Activated CD8-positive, alpha-beta memory T cell treated with anti-CD3 and anti-CD28 coated beads, Interleukin-2, amount 10 ng/mL, durations not matched to agents 7 days and 5 days (primary cell): Measurements from ENCODE around the gene C3orf20. TPM values are rescaled to one million over a fixed set of nuclear protein-coding genes. Genes with fewer than 3 reads are reported as not detected.
"Not testable (repeated sequence)": the region's sequence is repeated elsewhere in the genome, so short reads cannot be mapped to it uniquely, and the experiment has no call there.

Experiments used
- ATAC-seq: fragments of 150-1000 bp; cut with Tn5 transposase; one replicate; pipeline ENCODE4 v1.10.0; 2021; ENCODE audit warnings: moderate library complexity
- CTCF ChIA-PET: fragments of 350-600 bp; sonication (Branson Sonifier 250); formaldehyde crosslinking; loops from one replicate; lab custom pipeline; 2021; ENCODE audit warnings: antibody characterized with exemption; lab: Charles Lee
- DNase-seq: peaks from one replicate; pipeline ENCODE4 v3.0.0-alpha.2; 2020
- H3K27ac Mint-ChIP-seq: one replicate; pipeline ENCODE4 v1.8.0; 2021; ENCODE audit warnings: mild to moderate bottlenecking, mixed read lengths
- H3K27me3 Mint-ChIP-seq: one replicate; pipeline ENCODE4 v1.8.0; 2021; ENCODE audit warnings: mixed read lengths
- H3K36me3 Mint-ChIP-seq: one replicate; pipeline ENCODE4 v1.8.0; 2021; ENCODE audit warnings: mild to moderate bottlenecking, mixed read lengths
- H3K4me1 Mint-ChIP-seq: one replicate; pipeline ENCODE4 v1.8.0; 2021; ENCODE audit warnings: mixed read lengths
- H3K4me3 Mint-ChIP-seq: one replicate; pipeline ENCODE4 v1.8.0; 2021; ENCODE audit warnings: mild to moderate bottlenecking, moderate library complexity, mixed read lengths
- H3K9me3 Mint-ChIP-seq: one replicate; pipeline ENCODE4 v1.8.0; 2022; ENCODE audit warnings: low read depth, mixed read lengths
- total RNA-seq, 2 experiments: library from RNA; stranded (reverse); gene quantifications; one replicate each; pipeline ENCODE4 v1.2.3, GENCODE V29; 2021

Gene C3orf20
- total RNA-seq, 2 experiments from 2014 or later, result 0.16 TPM; not detected in 1

- Mint-ChIP-seq H3K27me3 (peaks cover 71% of the 10 kb centered on the region), H3K9me3 (no peaks in the 10 kb centered on the region), H3K4me1 (peaks cover 26% of the 10 kb centered on the region), H3K36me3 (no peaks in the 10 kb centered on the region), H3K27ac (no peak overlapping the region), H3K4me3 (no peak overlapping the region)
- no peak for ATAC-seq
- no peak for DNase-seq
- CTCF ChIA-PET, result no interaction called here
These were observed 131.1 kb downstream of the C3orf20 start for GRCh38 chr3:14805961-14806537.

GRCh38 chr3:14806641-14807263, 131.8 kb downstream of the C3orf20 start:
- Mint-ChIP-seq H3K9me3 (no peaks in the 10 kb centered on the region), H3K36me3 (no peaks in the 10 kb centered on the region), H3K27me3 (peaks cover 78% of the 10 kb centered on the region), H3K4me3 (no peak overlapping the region), H3K4me1 (peaks cover 26% of the 10 kb centered on the region), H3K27ac (no peak overlapping the region)
- ATAC-seq, result peak; percentile 34
- CTCF ChIA-PET, result interaction anchor here (1.1 kb wide), 1 partner anchor 114 kb away, joined by 4 read pairs; no protein-coding TSS in a partner anchor
- peak; percentile 74 for DNase-seq

- peaks cover 26% of the 10 kb centered on the region for H3K4me1 Mint-ChIP-seq
- no peak overlapping the region for H3K4me3 Mint-ChIP-seq
- peaks cover 84% of the 10 kb centered on the region for H3K27me3 Mint-ChIP-seq
- CTCF ChIA-PET, result no interaction called here
- no peaks in the 10 kb centered on the region for H3K9me3 Mint-ChIP-seq
- no peak for ATAC-seq
- H3K36me3 Mint-ChIP-seq, result no peaks in the 10 kb centered on the region
- no peak overlapping the region for H3K27ac Mint-ChIP-seq
- no peak for DNase-seq
These were observed 133.1 kb downstream of the C3orf20 start for GRCh38 chr3:14808025-14808424.

GRCh38 chr3:14808502-14809266, 133.7 kb downstream of the C3orf20 start:
- H3K27me3 Mint-ChIP-seq, result peaks cover 86% of the 10 kb centered on the region
- H3K4me1 Mint-ChIP-seq, result peaks cover 23% of the 10 kb centered on the region
- no peak for DNase-seq
- ATAC-seq, result no peak
- CTCF ChIA-PET, result no interaction called here
- H3K4me3 Mint-ChIP-seq, result no peak overlapping the region
- no peaks in the 10 kb centered on the region for H3K9me3 Mint-ChIP-seq
- no peak overlapping the region for H3K27ac Mint-ChIP-seq
- H3K36me3 Mint-ChIP-seq, result no peaks in the 10 kb centered on the region

- CTCF ChIA-PET, H3K4me3 Mint-ChIP-seq, H3K36me3 Mint-ChIP-seq, ATAC-seq, H3K9me3 Mint-ChIP-seq, H3K27ac Mint-ChIP-seq, DNase-seq: not testable (repeated sequence)
- peaks cover 16% of the 10 kb centered on the region for H3K4me1 Mint-ChIP-seq
- H3K27me3 Mint-ChIP-seq, result peaks cover 84% of the 10 kb centered on the region
These were observed 134.7 kb downstream of the C3orf20 start for GRCh38 chr3:14809611-14810010.

GRCh38 chr3:14810070-14810791, 135.3 kb downstream of the C3orf20 start:
- Mint-ChIP-seq H3K9me3 (no peaks in the 10 kb centered on the region), H3K4me1 (peaks cover 10% of the 10 kb centered on the region), H3K36me3 (no peaks in the 10 kb centered on the region), H3K27ac (no peak overlapping the region), H3K4me3 (no peak overlapping the region), H3K27me3 (peaks cover 84% of the 10 kb centered on the region)
- CTCF ChIA-PET, result no interaction called here
- ATAC-seq, result no peak
- DNase-seq, result no peak

- peaks cover 84% of the 10 kb centered on the region for H3K27me3 Mint-ChIP-seq
- no peaks in the 10 kb centered on the region for H3K36me3 Mint-ChIP-seq
- CTCF ChIA-PET, result no interaction called here
- no peaks in the 10 kb centered on the region for H3K9me3 Mint-ChIP-seq
- H3K4me3 Mint-ChIP-seq, result no peak overlapping the region
- peaks cover 10% of the 10 kb centered on the region for H3K4me1 Mint-ChIP-seq
- no peak overlapping the region for H3K27ac Mint-ChIP-seq
- no peak for ATAC-seq
- DNase-seq, result no peak
These were observed 136.1 kb downstream of the C3orf20 start for GRCh38 chr3:14810801-14811661.

GRCh38 chr3:14811684-14812083, 136.7 kb downstream of the C3orf20 start:
- Mint-ChIP-seq H3K4me1 (peaks cover 4% of the 10 kb centered on the region), H3K4me3 (no peak overlapping the region), H3K9me3 (no peaks in the 10 kb centered on the region), H3K27me3 (peaks cover 80% of the 10 kb centered on the region), H3K36me3 (no peaks in the 10 kb centered on the region), H3K27ac (no peak overlapping the region)
- CTCF ChIA-PET, result no interaction called here
- DNase-seq (no peak), ATAC-seq (no peak)

- no peaks in the 10 kb centered on the region for H3K36me3 Mint-ChIP-seq
- CTCF ChIA-PET, result no interaction called here
- H3K4me3 Mint-ChIP-seq, result no peak overlapping the region
- no peaks in the 10 kb centered on the region for H3K4me1 Mint-ChIP-seq
- no peak for ATAC-seq
- H3K27me3 Mint-ChIP-seq, result peaks cover 75% of the 10 kb centered on the region
- no peak overlapping the region for H3K27ac Mint-ChIP-seq
- no peak for DNase-seq
- no peaks in the 10 kb centered on the region for H3K9me3 Mint-ChIP-seq
These were observed 137.4 kb downstream of the C3orf20 start for GRCh38 chr3:14812196-14812790.

GRCh38 chr3:14814411-14814871, 139.5 kb downstream of the C3orf20 start:
- Mint-ChIP-seq H3K36me3 (no peaks in the 10 kb centered on the region), H3K27ac (no peak overlapping the region), H3K9me3 (no peaks in the 10 kb centered on the region), H3K4me1 (no peaks in the 10 kb centered on the region), H3K4me3 (no peak overlapping the region), H3K27me3 (peaks cover 54% of the 10 kb centered on the region)
- no peak for DNase-seq
- no peak for ATAC-seq
- CTCF ChIA-PET, result no interaction called here

- ATAC-seq (no peak), DNase-seq (no peak)
- Mint-ChIP-seq H3K27ac (no peak overlapping the region), H3K4me3 (no peak overlapping the region), H3K9me3 (no peaks in the 10 kb centered on the region), H3K36me3 (no peaks in the 10 kb centered on the region), H3K27me3 (peaks cover 41% of the 10 kb centered on the region), H3K4me1 (no peaks in the 10 kb centered on the region)
- CTCF ChIA-PET, result interaction anchor here (1.0 kb wide), 1 partner anchor 11 kb away, joined by 5 read pairs; no protein-coding TSS in a partner anchor
These were observed 141.4 kb downstream of the C3orf20 start for GRCh38 chr3:14816359-14816758.

- Mint-ChIP-seq H3K4me3 (no peak within 1 kb of the TSS), H3K27me3 (peaks cover 32% of the 10 kb centered on the region), H3K36me3 (no peaks in the 10 kb centered on the region), H3K27ac (no peak within 1 kb of the TSS), H3K9me3 (no peaks in the 10 kb centered on the region), H3K4me1 (no peaks in the 10 kb centered on the region)
- CTCF ChIA-PET, result no interaction called here
- ATAC-seq (no peak), DNase-seq (no peak)
These were observed 144.0 kb downstream of the C3orf20 start, which contains the start of gene FGD5 for GRCh38 chr3:14818804-14819500. Gene FGD5 (plus strand): TSS chr3:14818962. CDS start chr3:14819072, 110 bp downstream.
